ENCODE results near the gene OR51B2. TPM values are rescaled to one million over a fixed set of nuclear protein-coding genes. Genes with fewer than 3 reads are reported as not detected.

OR51B2 gene
- total RNA-seq, 1 donor from 2014 or later, result not detected

DNA sequence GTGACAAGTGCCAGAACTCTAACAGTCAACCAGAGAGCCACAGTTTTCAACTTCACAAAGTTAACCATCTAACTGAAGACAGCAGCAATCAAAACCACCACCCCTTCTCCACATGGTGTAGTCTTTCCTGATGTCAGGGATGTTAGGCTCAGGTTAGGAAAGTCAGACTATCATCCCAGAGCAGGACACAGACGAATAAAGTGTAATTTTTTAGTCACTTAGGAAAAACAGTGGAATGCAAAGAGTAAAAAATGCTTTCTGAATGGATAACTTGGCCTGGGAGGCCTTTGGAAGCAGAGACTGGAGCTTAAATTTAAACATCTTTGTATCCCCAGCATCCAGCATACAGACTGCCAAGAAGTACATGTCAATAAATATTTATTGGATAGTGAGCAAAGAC lies 37.7 kb downstream of the OR51B2 start:
- H3K9me3 Mint-ChIP-seq (ENCODE audit: unreplicated experiment), result no peaks in the 10 kb centered on the region
- no peak overlapping the region for H3K27ac Mint-ChIP-seq (ENCODE audit: unreplicated experiment)
- DNase-seq (ENCODE audit: extremely low spot score, unreplicated experiment), result no peak
- TF ChIP-seq, protein P1, sequence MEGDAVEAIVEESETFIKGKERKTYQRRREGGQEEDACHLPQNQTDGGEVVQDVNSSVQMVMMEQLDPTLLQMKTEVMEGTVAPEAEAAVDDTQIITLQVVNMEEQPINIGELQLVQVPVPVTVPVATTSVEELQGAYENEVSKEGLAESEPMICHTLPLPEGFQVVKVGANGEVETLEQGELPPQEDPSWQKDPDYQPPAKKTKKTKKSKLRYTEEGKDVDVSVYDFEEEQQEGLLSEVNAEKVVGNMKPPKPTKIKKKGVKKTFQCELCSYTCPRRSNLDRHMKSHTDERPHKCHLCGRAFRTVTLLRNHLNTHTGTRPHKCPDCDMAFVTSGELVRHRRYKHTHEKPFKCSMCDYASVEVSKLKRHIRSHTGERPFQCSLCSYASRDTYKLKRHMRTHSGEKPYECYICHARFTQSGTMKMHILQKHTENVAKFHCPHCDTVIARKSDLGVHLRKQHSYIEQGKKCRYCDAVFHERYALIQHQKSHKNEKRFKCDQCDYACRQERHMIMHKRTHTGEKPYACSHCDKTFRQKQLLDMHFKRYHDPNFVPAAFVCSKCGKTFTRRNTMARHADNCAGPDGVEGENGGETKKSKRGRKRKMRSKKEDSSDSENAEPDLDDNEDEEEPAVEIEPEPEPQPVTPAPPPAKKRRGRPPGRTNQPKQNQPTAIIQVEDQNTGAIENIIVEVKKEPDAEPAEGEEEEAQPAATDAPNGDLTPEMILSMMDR (IDR thresholded peaks at IDR 0.05), result no peak
- H3K36me3 Mint-ChIP-seq (ENCODE audit: unreplicated experiment), result no peaks in the 10 kb centered on the region
- no peaks in the 10 kb centered on the region for H3K4me1 Mint-ChIP-seq (ENCODE audit: unreplicated experiment)
- no peak overlapping the region for H3K4me3 Mint-ChIP-seq (ENCODE audit: unreplicated experiment)
- no peaks in the 10 kb centered on the region for H3K27me3 Mint-ChIP-seq (ENCODE audit: unreplicated experiment)

DNA sequence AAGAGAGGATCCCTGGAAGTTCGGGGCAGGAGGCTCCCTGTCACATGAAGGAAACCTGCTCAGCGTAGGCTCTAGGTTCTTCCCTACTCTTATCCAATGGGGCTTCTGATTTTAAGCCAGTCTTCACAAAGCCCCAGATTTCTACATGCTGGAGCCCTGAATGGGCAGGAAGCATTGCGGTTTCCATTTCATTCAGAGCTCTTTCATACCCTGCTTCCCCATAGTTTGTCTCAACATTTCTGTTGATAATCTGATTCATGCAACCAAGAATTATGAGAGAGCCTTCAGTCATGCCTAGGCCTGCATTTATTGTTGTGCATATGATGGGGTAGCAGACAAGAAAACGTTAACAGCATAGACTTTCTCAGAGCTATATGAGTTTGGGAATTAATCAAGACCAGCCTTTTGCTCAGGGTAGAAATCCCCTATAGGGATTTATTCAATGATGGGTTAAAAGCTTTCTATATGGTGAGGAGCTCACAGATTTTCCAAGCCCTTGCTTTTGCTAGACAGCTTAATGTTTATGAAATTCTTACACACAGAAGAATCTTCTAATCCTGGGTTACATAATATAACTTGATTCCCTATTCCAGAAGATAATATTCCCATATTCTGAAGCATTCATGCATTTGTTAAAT lies 38.3 kb downstream of the OR51B2 start:
- H3K4me3 Mint-ChIP-seq (ENCODE audit: unreplicated experiment), result no peak overlapping the region
- no peaks in the 10 kb centered on the region for H3K27me3 Mint-ChIP-seq (ENCODE audit: unreplicated experiment)
- H3K4me1 Mint-ChIP-seq (ENCODE audit: unreplicated experiment), result peaks cover 1% of the 10 kb centered on the region
- DNase-seq (ENCODE audit: extremely low spot score, unreplicated experiment), result no peak
- H3K27ac Mint-ChIP-seq (ENCODE audit: unreplicated experiment), result no peak overlapping the region
- H3K9me3 Mint-ChIP-seq (ENCODE audit: unreplicated experiment), result no peaks in the 10 kb centered on the region
- H3K36me3 Mint-ChIP-seq (ENCODE audit: unreplicated experiment), result no peaks in the 10 kb centered on the region
- TF ChIP-seq, protein P1 (IDR thresholded peaks at IDR 0.05), result no peak

DNA sequence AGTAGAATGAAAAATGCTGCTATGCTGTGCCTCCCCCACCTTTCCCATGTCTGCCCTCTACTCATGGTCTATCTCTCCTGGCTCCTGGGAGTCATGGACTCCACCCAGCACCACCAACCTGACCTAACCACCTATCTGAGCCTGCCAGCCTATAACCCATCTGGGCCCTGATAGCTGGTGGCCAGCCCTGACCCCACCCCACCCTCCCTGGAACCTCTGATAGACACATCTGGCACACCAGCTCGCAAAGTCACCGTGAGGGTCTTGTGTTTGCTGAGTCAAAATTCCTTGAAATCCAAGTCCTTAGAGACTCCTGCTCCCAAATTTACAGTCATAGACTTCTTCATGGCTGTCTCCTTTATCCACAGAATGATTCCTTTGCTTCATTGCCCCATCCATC lies 39.5 kb downstream of the OR51B2 start:
- Mint-ChIP-seq H3K4me3 (ENCODE audit: unreplicated experiment) (no peak overlapping the region), H3K36me3 (ENCODE audit: unreplicated experiment) (no peaks in the 10 kb centered on the region), H3K4me1 (ENCODE audit: unreplicated experiment) (peaks cover 10% of the 10 kb centered on the region), H3K27ac (ENCODE audit: unreplicated experiment) (no peak overlapping the region), H3K27me3 (ENCODE audit: unreplicated experiment) (no peaks in the 10 kb centered on the region), H3K9me3 (ENCODE audit: unreplicated experiment) (no peaks in the 10 kb centered on the region)
- no peak for DNase-seq (ENCODE audit: extremely low spot score, unreplicated experiment)
- TF ChIP-seq, protein P1 (IDR thresholded peaks at IDR 0.05), result no peak

DNA sequence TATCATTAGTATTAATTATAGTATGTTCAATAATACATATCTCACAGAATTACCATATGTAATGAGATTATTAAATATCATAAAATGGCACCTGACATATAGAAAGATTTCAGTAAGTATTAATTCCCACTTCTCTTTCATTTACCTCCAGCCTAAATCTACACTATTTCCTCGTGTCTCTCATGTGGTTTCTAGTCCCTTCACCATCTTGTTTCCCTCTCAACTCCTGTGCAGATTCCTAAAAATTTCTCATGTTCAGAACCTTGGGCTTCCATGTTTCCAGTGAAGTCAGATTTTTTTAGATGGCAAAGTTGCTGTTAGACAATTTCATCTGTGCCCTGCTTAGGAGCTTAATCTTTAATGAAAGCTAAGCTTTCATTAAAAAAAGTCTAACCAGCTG lies 40.2 kb downstream of the OR51B2 start:
- H3K27me3 Mint-ChIP-seq (ENCODE audit: unreplicated experiment), result no peaks in the 10 kb centered on the region
- no peak for DNase-seq (ENCODE audit: extremely low spot score, unreplicated experiment)
- TF ChIP-seq, protein P1 (IDR thresholded peaks at IDR 0.05), result no peak
- H3K36me3 Mint-ChIP-seq (ENCODE audit: unreplicated experiment), result no peaks in the 10 kb centered on the region
- no peaks in the 10 kb centered on the region for H3K9me3 Mint-ChIP-seq (ENCODE audit: unreplicated experiment)
- peaks cover 10% of the 10 kb centered on the region for H3K4me1 Mint-ChIP-seq (ENCODE audit: unreplicated experiment)
- H3K27ac Mint-ChIP-seq (ENCODE audit: unreplicated experiment), result no peak overlapping the region
- no peak overlapping the region for H3K4me3 Mint-ChIP-seq (ENCODE audit: unreplicated experiment)

DNA sequence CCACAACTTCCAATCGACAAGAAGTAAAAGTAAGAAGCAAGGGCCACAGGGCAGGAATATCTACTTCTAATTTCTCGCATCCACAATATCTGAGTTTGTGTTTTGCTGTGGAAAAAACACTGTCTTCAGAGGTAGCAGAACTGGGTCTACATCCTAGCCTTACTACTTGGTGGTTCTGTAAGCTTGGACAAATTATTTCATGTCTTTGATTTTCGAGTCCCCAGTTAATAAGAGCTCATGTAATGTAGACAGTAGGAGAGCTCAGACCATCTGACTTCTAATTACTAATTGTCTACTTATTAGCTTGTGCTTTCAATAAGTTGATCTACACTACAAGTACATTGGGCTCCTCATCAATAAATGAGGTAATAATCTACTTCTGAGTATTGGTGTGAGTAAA lies 41.0 kb downstream of the OR51B2 start:
- H3K36me3 Mint-ChIP-seq (ENCODE audit: unreplicated experiment), result no peaks in the 10 kb centered on the region
- H3K4me1 Mint-ChIP-seq (ENCODE audit: unreplicated experiment), result peaks cover 10% of the 10 kb centered on the region
- no peak overlapping the region for H3K4me3 Mint-ChIP-seq (ENCODE audit: unreplicated experiment)
- DNase-seq (ENCODE audit: extremely low spot score, unreplicated experiment), result no peak
- no peak overlapping the region for H3K27ac Mint-ChIP-seq (ENCODE audit: unreplicated experiment)
- TF ChIP-seq, protein P1 (IDR thresholded peaks at IDR 0.05), result no peak
- H3K9me3 Mint-ChIP-seq (ENCODE audit: unreplicated experiment), result no peaks in the 10 kb centered on the region
- no peaks in the 10 kb centered on the region for H3K27me3 Mint-ChIP-seq (ENCODE audit: unreplicated experiment)
